CD4-positive, CD25-positive, alpha-beta regulatory T cell (primary cell): ENCODE data around the gene CHMP6. TPM values are rescaled to one million over a fixed set of nuclear protein-coding genes. Genes with fewer than 3 reads are reported as not detected.

Experiments
- ATAC-seq, 2 donors: fragments of 150-1000 bp; cut with Tn5 transposase; one replicate each; pipeline ENCODE4 v1.10.0; 2021; ENCODE audit warnings: low read depth in 2 of 2, moderate number of reproducible peaks in 2 of 2, moderate library complexity in 1 of 2
- DNase-seq, 3 donors: peaks; one replicate each; pipeline versions ENCODE4 v3.0.0 to v3.0.0-alpha.2; 2012 to 2022; ENCODE audit warnings: mixed read lengths in 1 of 3
- H3K27ac ChIP-seq: one replicate; pipeline ENCODE4 v1.7.0; 2013; ENCODE audit warnings: mild to moderate bottlenecking, low read length; ENCODE audit not compliant: insufficient read depth, poor library complexity, severe bottlenecking
- H3K27me3 ChIP-seq: one replicate; pipeline ENCODE4 v1.7.0; 2013; ENCODE audit warnings: low read length; ENCODE audit not compliant: control insufficient read depth, insufficient read depth
- H3K36me3 ChIP-seq: one replicate; pipeline ENCODE4 v1.7.0; 2013; ENCODE audit warnings: mild to moderate bottlenecking, low read length, moderate library complexity; ENCODE audit not compliant: control insufficient read depth, insufficient read depth
- H3K4me1 ChIP-seq: 2 replicates; pipeline ENCODE4 v1.7.0; 2013; ENCODE audit warnings: mild to moderate bottlenecking, low read length; ENCODE audit not compliant: insufficient read depth, control insufficient read depth, poor library complexity, severe bottlenecking
- H3K4me3 ChIP-seq: one replicate; pipeline ENCODE4 v1.7.0; 2013; ENCODE audit warnings: low read depth, mild to moderate bottlenecking, low read length, moderate library complexity
- H3K9me3 ChIP-seq, 2 experiments: 1 replicate in 1 of 2; 2 replicates in 1 of 2; pipeline ENCODE4 v1.7.0; 2013; ENCODE audit warnings: low read length in 2 of 2, mild to moderate bottlenecking in 1 of 2, moderate library complexity in 1 of 2; ENCODE audit not compliant: control insufficient read depth in 2 of 2
- H3K27ac Mint-ChIP-seq, 3 donors: one replicate each; pipeline ENCODE4 v1.8.0; 2020 to 2022; ENCODE audit warnings: mild to moderate bottlenecking in 3 of 3, mixed read lengths in 3 of 3, moderate library complexity in 2 of 3
- H3K27me3 Mint-ChIP-seq: one replicate; pipeline ENCODE4 v1.8.0; 2022; ENCODE audit warnings: mild to moderate bottlenecking, mixed read lengths
- H3K36me3 Mint-ChIP-seq: one replicate; pipeline ENCODE4 v1.8.0; 2020; ENCODE audit warnings: mixed read lengths
- H3K4me1 Mint-ChIP-seq, 4 donors: one replicate each; pipeline ENCODE4 v1.8.0; 2020 to 2022; ENCODE audit warnings: mixed read lengths in 4 of 4, mild to moderate bottlenecking in 1 of 4
- H3K4me3 Mint-ChIP-seq, 4 donors: one replicate each; pipeline ENCODE4 v1.8.0; 2020 to 2022; ENCODE audit warnings: mild to moderate bottlenecking in 4 of 4, mixed read lengths in 4 of 4, moderate library complexity in 3 of 4
- H3K9me3 Mint-ChIP-seq, 7 donors: one replicate each; pipeline ENCODE4 v1.8.0; 2020 to 2022; ENCODE audit warnings: mixed read lengths in 7 of 7, mild to moderate bottlenecking in 3 of 7, moderate library complexity in 2 of 7
- polyA plus RNA-seq, 4 donors: library from polyadenylated mRNA; unstranded; fragments of 300-500 nt; fragmentation: Illumina TruSeq; gene quantifications; one replicate each; pipeline ENCODE4 v1.2.3, GENCODE V29; 2021
- total RNA-seq: library from RNA; stranded (reverse); gene quantifications from one replicate; pipeline ENCODE4 v1.2.3, GENCODE V29; 2022

Gene CHMP6
- total and polyA plus RNA-seq, 5 donors from 2014 or later = 25.5 to 43.5 (median 38.4) TPM

- DNase-seq (no peak), ATAC-seq (no peak)
- Histone ChIP-seq H3K4me3 (no peak overlapping the region), H3K9me3 (no peaks in the 10 kb centered on the region), H3K27me3 (no peaks in the 10 kb centered on the region), H3K4me1 (peaks cover 9% of the 10 kb centered on the region), H3K36me3 (no peaks in the 10 kb centered on the region), H3K27ac (no peak overlapping the region)
- Mint-ChIP-seq H3K27me3 (peaks cover 21% of the 10 kb centered on the region), H3K9me3 (no peaks in the 10 kb centered on the region), H3K4me1 (peaks cover 0 to 21% (median 0%) of the 10 kb centered on the region in 4 donors), H3K36me3 (no peaks in the 10 kb centered on the region), H3K4me3 (no peak overlapping the region), H3K27ac (no peak overlapping the region)
Observed at GRCh38 chr17:80986816-80987475, 4.7 kb upstream of the CHMP6 start.

- H3K4me1 Mint-ChIP-seq = peaks cover 0 to 24% (median 1%) of the 10 kb centered on the region in 4 donors
- no peak overlapping the region for H3K27ac Mint-ChIP-seq
- Histone ChIP-seq H3K4me3 (no peak overlapping the region), H3K36me3 (no peaks in the 10 kb centered on the region), H3K4me1 (peaks cover 18% of the 10 kb centered on the region), H3K27ac (no peak overlapping the region), H3K9me3 (no peaks in the 10 kb centered on the region), H3K27me3 (no peaks in the 10 kb centered on the region)
- no peaks in the 10 kb centered on the region for H3K36me3 Mint-ChIP-seq
- H3K9me3 Mint-ChIP-seq = no peaks in the 10 kb centered on the region
- no peak overlapping the region for H3K4me3 Mint-ChIP-seq
- no peak for ATAC-seq
- no peak for DNase-seq
- peaks cover 21% of the 10 kb centered on the region for H3K27me3 Mint-ChIP-seq
Observed at GRCh38 chr17:80987941-80988461, 3.6 kb upstream of the CHMP6 start.

- Mint-ChIP-seq H3K4me3 (peak overlapping the region in 2 of 4 donors; percentile 86 to 91), H3K4me1 (peaks cover 0 to 31% (median 3%) of the 10 kb centered on the region in 4 donors), H3K27ac (no peak overlapping the region), H3K36me3 (no peaks in the 10 kb centered on the region), H3K9me3 (no peaks in the 10 kb centered on the region), H3K27me3 (peaks cover 16% of the 10 kb centered on the region)
- Histone ChIP-seq H3K4me3 (no peak overlapping the region), H3K4me1 (peaks cover 24% of the 10 kb centered on the region), H3K36me3 (no peaks in the 10 kb centered on the region), H3K27me3 (no peaks in the 10 kb centered on the region), H3K27ac (no peak overlapping the region), H3K9me3 (no peaks in the 10 kb centered on the region)
- no peak for ATAC-seq
- DNase-seq = no peak
Observed at GRCh38 chr17:80989586-80989913, 2.1 kb upstream of the CHMP6 start.

GRCh38 chr17:80990921-80991644 is 558 bp upstream of the CHMP6 start:
- no peaks in the 10 kb centered on the region for H3K27me3 ChIP-seq
- peak overlapping the region; percentile 49 for H3K27ac ChIP-seq
- peak overlapping the region; percentile 84 to 87 (median 86) for H3K27ac Mint-ChIP-seq
- H3K36me3 ChIP-seq = peaks cover 5% of the 10 kb centered on the region
- no peaks in the 10 kb centered on the region for H3K36me3 Mint-ChIP-seq
- H3K4me3 Mint-ChIP-seq = peak overlapping the region; percentile 86 to 95 (median 89)
- peak overlapping the region; percentile 93 for H3K4me3 ChIP-seq
- H3K9me3 ChIP-seq = no peaks in the 10 kb centered on the region
- no peaks in the 10 kb centered on the region for H3K9me3 Mint-ChIP-seq
- DNase-seq (no peak), ATAC-seq (peak; percentile 38 to 57)
- peaks cover 24% of the 10 kb centered on the region for H3K4me1 ChIP-seq
- H3K27me3 Mint-ChIP-seq = peaks cover 16% of the 10 kb centered on the region
- H3K4me1 Mint-ChIP-seq = peaks cover 0 to 36% (median 3%) of the 10 kb centered on the region in 4 donors

GRCh38 chr17:80992077-80992947 is 671 bp downstream of the CHMP6 start:
- Mint-ChIP-seq H3K4me1 (peaks cover 0 to 36% (median 3%) of the 10 kb centered on the region in 4 donors), H3K36me3 (no peaks in the 10 kb centered on the region), H3K9me3 (no peaks in the 10 kb centered on the region), H3K4me3 (peak overlapping the region; percentile 86 to 93 (median 86)), H3K27ac (peak overlapping the region; percentile 38 to 83 (median 71)), H3K27me3 (peaks cover 16% of the 10 kb centered on the region)
- Histone ChIP-seq H3K36me3 (peaks cover 17% of the 10 kb centered on the region), H3K4me1 (peaks cover 24% of the 10 kb centered on the region), H3K27ac (peak overlapping the region; percentile 49), H3K9me3 (no peaks in the 10 kb centered on the region), H3K27me3 (no peaks in the 10 kb centered on the region), H3K4me3 (peak overlapping the region; percentile 67)
- DNase-seq = no peak
- ATAC-seq = peak in 1 of 2 donors; percentile 3

GRCh38 chr17:80992948-80993624 is 1.4 kb downstream of the CHMP6 start:
- Mint-ChIP-seq H3K27ac (peak overlapping the region; percentile 38 to 98 (median 83)), H3K27me3 (peaks cover 16% of the 10 kb centered on the region), H3K36me3 (no peaks in the 10 kb centered on the region), H3K9me3 (no peaks in the 10 kb centered on the region), H3K4me3 (peak overlapping the region; percentile 86 to 93 (median 86)), H3K4me1 (peaks cover 0 to 36% (median 3%) of the 10 kb centered on the region in 4 donors)
- no peaks in the 10 kb centered on the region for H3K27me3 ChIP-seq
- no peak overlapping the region for H3K27ac ChIP-seq
- H3K36me3 ChIP-seq = peaks cover 20% of the 10 kb centered on the region
- H3K9me3 ChIP-seq = no peaks in the 10 kb centered on the region
- ATAC-seq = no peak
- H3K4me1 ChIP-seq = peaks cover 24% of the 10 kb centered on the region
- peak overlapping the region; percentile 67 for H3K4me3 ChIP-seq
- DNase-seq = no peak

GRCh38 chr17:80995131-80995530 is 3.5 kb downstream of the CHMP6 start:
- ATAC-seq = no peak
- peak overlapping the region in 1 of 4 donors; percentile 73 for H3K4me3 Mint-ChIP-seq

More at GRCh38 chr17:80995131-80995530, 3.5 kb downstream of the CHMP6 start:
- peaks cover 32% of the 10 kb centered on the region for H3K36me3 ChIP-seq
- no peaks in the 10 kb centered on the region for H3K36me3 Mint-ChIP-seq
- no peak overlapping the region for H3K4me3 ChIP-seq
- no peaks in the 10 kb centered on the region for H3K9me3 ChIP-seq
- peak overlapping the region in 1 of 3 donors; percentile 61 for H3K27ac Mint-ChIP-seq
- DNase-seq = no peak
- H3K27ac ChIP-seq = no peak overlapping the region
- H3K4me1 Mint-ChIP-seq = peaks cover 0 to 27% (median 3%) of the 10 kb centered on the region in 4 donors
- peaks cover 15% of the 10 kb centered on the region for H3K4me1 ChIP-seq
- H3K27me3 ChIP-seq = no peaks in the 10 kb centered on the region
- no peaks in the 10 kb centered on the region for H3K9me3 Mint-ChIP-seq
- H3K27me3 Mint-ChIP-seq = peaks cover 11% of the 10 kb centered on the region
